Liver (tissue), 9 donors: ENCODE measurements around the gene PRKN. TPM values are rescaled to one million over a fixed set of nuclear protein-coding genes. Genes with fewer than 3 reads are reported as not detected.

Source experiments
- DNase-seq: peaks from one replicate; pipeline ENCODE4 v3.0.0-alpha.2; 2017; ENCODE audit warnings: low spot score
- H3K27ac ChIP-seq, 2 donors: one replicate each; pipeline ENCODE4 v1.7.0; 2013; ENCODE audit warnings: inconsistent platforms in 2 of 2, low read length in 2 of 2, control low read depth in 1 of 2, low read depth in 1 of 2, mild to moderate bottlenecking in 1 of 2
- H3K27me3 ChIP-seq, 4 donors: one replicate each; pipeline versions ENCODE4 v1.6.1 to v1.7.0; 2013; ENCODE audit warnings: low read length in 3 of 4, inconsistent platforms in 1 of 4, mild to moderate bottlenecking in 1 of 4, moderate library complexity in 1 of 4; ENCODE audit not compliant: control insufficient read depth in 4 of 4, insufficient read depth in 4 of 4
- H3K36me3 ChIP-seq, 4 donors: one replicate each; pipeline versions ENCODE4 v1.6.1 to v1.7.0; 2013; ENCODE audit warnings: low read length in 3 of 4, mild to moderate bottlenecking in 3 of 4, low read depth in 1 of 4, moderate library complexity in 1 of 4; ENCODE audit not compliant: control insufficient read depth in 4 of 4, insufficient read depth in 3 of 4
- H3K4me1 ChIP-seq, 4 donors: one replicate each; pipeline versions ENCODE4 v1.6.1 to v1.7.0; 2013; ENCODE audit warnings: low read length in 3 of 4, mild to moderate bottlenecking in 3 of 4, moderate library complexity in 1 of 4; ENCODE audit not compliant: control insufficient read depth in 4 of 4, insufficient read depth in 4 of 4
- H3K4me3 ChIP-seq, 3 donors: one replicate each; pipeline versions ENCODE4 v1.6.1 to v1.7.0; 2013; ENCODE audit warnings: low read length in 3 of 3, control low read depth in 1 of 3, low read depth in 1 of 3, mild to moderate bottlenecking in 1 of 3
- H3K9ac ChIP-seq, 2 donors: one replicate each; pipeline ENCODE4 v1.7.0; 2013; ENCODE audit warnings: low read length in 2 of 2, mild to moderate bottlenecking in 2 of 2, moderate library complexity in 2 of 2, control low read depth in 1 of 2, low read depth in 1 of 2
- H3K9me3 ChIP-seq, 4 donors: one replicate each; pipeline versions ENCODE4 v1.6.1 to v1.7.0; 2013; ENCODE audit warnings: low read length in 3 of 4; ENCODE audit not compliant: control insufficient read depth in 4 of 4
- ATF3 ChIP-seq: IDR thresholded peaks from 2 replicates; pipeline ENCODE4 v1.6.1; 2016; ENCODE audit warnings: antibody characterized with exemption
- CTCF ChIP-seq: fragments of 150-350 bp; IDR thresholded peaks from 2 replicates; pipeline ENCODE4 v1.5.1; 2017; ENCODE audit warnings: improper control_type of control experiment, low read depth, low read length; ENCODE audit not compliant: missing input control
- EGR1 ChIP-seq, 2 donors: IDR thresholded peaks; 2 replicates each; pipeline ENCODE4 v1.6.1; 2016 to 2018; ENCODE audit warnings: antibody characterized with exemption in 2 of 2, low read depth in 2 of 2
- HNF4A ChIP-seq, 2 donors: conservative IDR thresholded peaks; 2 replicates each; pipeline ENCODE4 v1.6.1; 2016; ENCODE audit warnings: antibody characterized with exemption in 2 of 2, mild to moderate bottlenecking in 2 of 2
- JUND ChIP-seq, 2 donors: IDR thresholded peaks; 2 replicates each; pipeline ENCODE4 v1.6.1; 2016; ENCODE audit warnings: antibody characterized with exemption in 2 of 2
- MAX ChIP-seq: IDR thresholded peaks from 2 replicates; pipeline ENCODE4 v1.6.1; 2016; ENCODE audit warnings: antibody characterized with exemption
- RXRA ChIP-seq, 2 donors: IDR thresholded peaks; 2 replicates each; pipeline ENCODE4 v1.6.1; 2017 to 2018; ENCODE audit warnings: antibody characterized with exemption in 2 of 2, mild to moderate bottlenecking in 1 of 2
- YY1 ChIP-seq: IDR thresholded peaks from 2 replicates; pipeline ENCODE4 v1.6.1; 2016; ENCODE audit warnings: antibody characterized with exemption, mild to moderate bottlenecking
- ZBTB33 ChIP-seq: IDR thresholded peaks from 2 replicates; pipeline ENCODE4 v1.6.1; 2016; ENCODE audit warnings: antibody characterized with exemption
- WGBS: extraction: QIAGEN DNeasy Blood & Tissue Kit; methylation state at CpG from one replicate; pipeline ENCODE4 v1.1.7; 2013; 5-methylcytosine and 5-hydroxymethylcytosine counted together
- polyA plus RNA-seq, 2 donors: library from polyadenylated mRNA; stranded (reverse) in 1 of 2; unstranded in 1 of 2; fragments of 200-250 nt in 1 of 2; fragments of >200 nt in 1 of 2; fragmentation: Nextera tagmentation in 1 of 2; extraction: Ambion mirVana in 1 of 2; gene quantifications; one replicate each; pipeline versions ENCODE4 v1.2.1 to v1.2.3, GENCODE V29; 2013 to 2015
- total RNA-seq, 2 donors: library from RNA; depleted of rRNA; stranded (reverse); fragments of >200 nt; gene quantifications; one replicate each; pipeline ENCODE4 v1.2.3, GENCODE V29; 2014
- TF ChIP-seq, protein P1 (sequence below): IDR thresholded peaks from 2 replicates; pipeline ENCODE4 v1.6.1; 2016; ENCODE audit warnings: antibody characterized with exemption, mild to moderate bottlenecking
- donor health status: healthy.
- donor health status: healthy.
- donor health status: healthy.
- donor health status: healthy.
- donor health status: healthy.

Gene PRKN
- total and polyA plus RNA-seq, 4 donors = 0.47 to 4.1 (median 3.2) TPM

- no peak for DNase-seq
- 93% methylated on average over 7 of the region's 7 CpGs for WGBS
- Histone ChIP-seq H3K4me1 (no peaks in the 10 kb centered on the region), H3K27ac (no peak overlapping the region), H3K27me3 (no peaks in the 10 kb centered on the region), H3K36me3 (no peaks in the 10 kb centered on the region), H3K4me3 (no peak overlapping the region), H3K9me3 (no peaks in the 10 kb centered on the region), H3K9ac (no peak overlapping the region)
- no peak for TF ChIP-seq ATF3
- TF ChIP-seq CTCF = no peak
- TF ChIP-seq YY1 = no peak
- no peak for TF ChIP-seq EGR1 (IDR thresholded peaks at IDR 0.05; ENCODE audit: low read depth in 2 of 2)
Observed at GRCh38 chr6:162116902-162117525, 610.6 kb downstream of the PRKN start.

DNA sequence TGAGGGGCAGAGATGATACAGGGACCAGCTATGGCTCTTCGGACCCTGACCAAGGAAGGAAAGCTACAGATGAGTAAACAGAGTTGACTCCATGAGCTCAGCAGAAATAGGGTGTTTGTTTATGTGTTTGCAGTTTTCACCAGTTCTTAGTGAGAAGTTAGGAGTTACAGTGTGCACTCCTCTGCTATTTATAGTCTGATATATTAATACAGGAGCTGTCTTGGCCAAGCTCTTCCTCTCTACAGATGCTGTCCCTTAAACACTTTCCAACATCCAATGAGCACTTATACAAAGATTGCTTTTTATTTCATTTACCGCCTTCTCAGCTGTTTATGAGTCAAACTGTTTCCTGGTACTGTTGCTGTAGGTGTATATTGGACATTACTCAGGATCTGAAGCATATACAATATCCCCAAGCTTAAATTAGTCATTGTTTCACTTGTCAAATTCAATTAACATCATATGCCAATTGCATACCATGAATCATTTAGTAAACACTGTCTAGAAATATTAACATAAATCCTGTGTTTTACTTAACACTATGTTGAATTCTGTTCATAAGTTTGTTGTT lies 618.0 kb downstream of the PRKN start:
- no peak for DNase-seq
- H3K4me3 ChIP-seq = no peak overlapping the region
- no peaks in the 10 kb centered on the region for H3K27me3 ChIP-seq
- H3K36me3 ChIP-seq = no peaks in the 10 kb centered on the region
- no peaks in the 10 kb centered on the region for H3K9me3 ChIP-seq
- no peak overlapping the region for H3K27ac ChIP-seq
- 85% methylated on average over 2 of the region's 2 CpGs for WGBS
- H3K4me1 ChIP-seq = no peaks in the 10 kb centered on the region
- TF ChIP-seq YY1 (no peak), RXRA (IDR thresholded peaks at IDR 0.05) (no peak), MAX (no peak)
- H3K9ac ChIP-seq = no peak overlapping the region

DNA sequence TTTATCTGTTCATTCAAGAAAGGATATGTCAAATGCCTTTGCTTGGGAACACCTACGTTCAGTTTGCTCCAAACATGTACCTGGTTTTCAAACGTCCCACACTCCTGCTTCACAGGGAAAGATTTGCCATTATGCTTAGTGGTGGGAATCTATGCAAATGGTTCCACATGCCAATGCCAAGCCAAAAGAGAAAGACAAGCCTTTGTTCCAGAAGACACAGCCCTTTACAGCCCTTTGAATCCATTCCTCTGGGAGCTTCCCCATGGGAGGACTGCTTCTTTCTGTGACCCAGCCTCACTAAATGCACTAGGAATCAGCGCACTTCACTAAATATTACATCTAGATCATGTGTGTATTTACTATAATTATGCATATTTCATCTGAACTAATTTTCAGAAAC lies 619.5 kb downstream of the PRKN start:
- TF ChIP-seq RXRA (IDR thresholded peaks at IDR 0.05) (no peak), ZBTB33 (no peak), JUND (IDR thresholded peaks at IDR 0.05) (no peak), HNF4A (conservative IDR thresholded peaks at IDR 0.05) (no peak)
- TF ChIP-seq, protein P1, sequence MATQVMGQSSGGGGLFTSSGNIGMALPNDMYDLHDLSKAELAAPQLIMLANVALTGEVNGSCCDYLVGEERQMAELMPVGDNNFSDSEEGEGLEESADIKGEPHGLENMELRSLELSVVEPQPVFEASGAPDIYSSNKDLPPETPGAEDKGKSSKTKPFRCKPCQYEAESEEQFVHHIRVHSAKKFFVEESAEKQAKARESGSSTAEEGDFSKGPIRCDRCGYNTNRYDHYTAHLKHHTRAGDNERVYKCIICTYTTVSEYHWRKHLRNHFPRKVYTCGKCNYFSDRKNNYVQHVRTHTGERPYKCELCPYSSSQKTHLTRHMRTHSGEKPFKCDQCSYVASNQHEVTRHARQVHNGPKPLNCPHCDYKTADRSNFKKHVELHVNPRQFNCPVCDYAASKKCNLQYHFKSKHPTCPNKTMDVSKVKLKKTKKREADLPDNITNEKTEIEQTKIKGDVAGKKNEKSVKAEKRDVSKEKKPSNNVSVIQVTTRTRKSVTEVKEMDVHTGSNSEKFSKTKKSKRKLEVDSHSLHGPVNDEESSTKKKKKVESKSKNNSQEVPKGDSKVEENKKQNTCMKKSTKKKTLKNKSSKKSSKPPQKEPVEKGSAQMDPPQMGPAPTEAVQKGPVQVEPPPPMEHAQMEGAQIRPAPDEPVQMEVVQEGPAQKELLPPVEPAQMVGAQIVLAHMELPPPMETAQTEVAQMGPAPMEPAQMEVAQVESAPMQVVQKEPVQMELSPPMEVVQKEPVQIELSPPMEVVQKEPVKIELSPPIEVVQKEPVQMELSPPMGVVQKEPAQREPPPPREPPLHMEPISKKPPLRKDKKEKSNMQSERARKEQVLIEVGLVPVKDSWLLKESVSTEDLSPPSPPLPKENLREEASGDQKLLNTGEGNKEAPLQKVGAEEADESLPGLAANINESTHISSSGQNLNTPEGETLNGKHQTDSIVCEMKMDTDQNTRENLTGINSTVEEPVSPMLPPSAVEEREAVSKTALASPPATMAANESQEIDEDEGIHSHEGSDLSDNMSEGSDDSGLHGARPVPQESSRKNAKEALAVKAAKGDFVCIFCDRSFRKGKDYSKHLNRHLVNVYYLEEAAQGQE = no peak
- H3K9me3 ChIP-seq = no peaks in the 10 kb centered on the region
- no peaks in the 10 kb centered on the region for H3K36me3 ChIP-seq
- H3K9ac ChIP-seq = no peak overlapping the region
- H3K4me1 ChIP-seq = no peaks in the 10 kb centered on the region
- no peaks in the 10 kb centered on the region for H3K27me3 ChIP-seq
- H3K27ac ChIP-seq = no peak overlapping the region
- no peak for DNase-seq
- H3K4me3 ChIP-seq = no peak overlapping the region
- WGBS = 92% methylated on average over 3 of the region's 3 CpGs
